Keratinocyte (primary cell): Measurements from ENCODE around the gene TBCD. TPM values are rescaled to one million over a fixed set of nuclear protein-coding genes. Genes with fewer than 3 reads are reported as not detected.

Source experiments
- DNase-seq: peaks from one replicate; pipeline ENCODE4 v3.0.0-alpha.2; 2011; ENCODE audit warnings: low read depth, missing footprints, low spot score
- FAIRE-seq: peaks from 2 replicates; lab custom pipeline; 2011; peaks lifted over from hg19 to GRCh38; lab: Jason Lieb, UNC
- H2AFZ ChIP-seq: 2 replicates; pipeline ENCODE4 v1.6.0; 2012; ENCODE audit warnings: low read length, control low read depth, inconsistent platforms; ENCODE audit not compliant: control insufficient read depth
- H3K27ac ChIP-seq: 2 replicates; pipeline ENCODE4 v1.5.1; 2011; ENCODE audit warnings: low read length; ENCODE audit not compliant: control insufficient read depth, insufficient read depth
- H3K27me3 ChIP-seq: 3 replicates; pipeline ENCODE4 v1.6.0; 2011; ENCODE audit warnings: low read length; ENCODE audit not compliant: control insufficient read depth, insufficient read depth; ENCODE audit errors: extremely low read depth
- H3K36me3 ChIP-seq, 2 experiments: 2 replicates in 1 of 2; 3 replicates in 1 of 2; pipeline ENCODE4 v1.5.1; 2011; ENCODE audit warnings: low read length in 2 of 2, mild to moderate bottlenecking in 1 of 2; ENCODE audit not compliant: control insufficient read depth in 2 of 2, insufficient read depth in 2 of 2; ENCODE audit errors: extremely low read depth in 1 of 2
- H3K4me1 ChIP-seq: 3 replicates; pipeline ENCODE4 v1.5.1; 2011; ENCODE audit warnings: low read length; ENCODE audit not compliant: control insufficient read depth, insufficient read depth; ENCODE audit errors: extremely low read depth
- H3K4me2 ChIP-seq: 3 replicates; pipeline ENCODE4 v1.6.0; 2011; ENCODE audit warnings: low read depth, low read length; ENCODE audit not compliant: control insufficient read depth, insufficient read depth; ENCODE audit errors: extremely low read depth
- H3K4me3 ChIP-seq, 3 experiments: fragments of 200-600 bp in 1 of 3; sonication (generic) in 1 of 3; 2 replicates in 2 of 3; 3 replicates in 1 of 3; pipeline ENCODE4 v1.5.1; 2011 to 2016; ENCODE audit warnings: low read length in 3 of 3, mild to moderate bottlenecking in 3 of 3, control low read depth in 2 of 3, inconsistent platforms in 1 of 3, low read depth in 1 of 3, mixed read lengths in 1 of 3, mixed run types in 1 of 3, moderate library complexity in 1 of 3; ENCODE audit not compliant: control insufficient read depth in 2 of 3, insufficient read depth in 2 of 3; ENCODE audit errors: extremely low read depth in 1 of 3
- H3K79me2 ChIP-seq: 2 replicates; pipeline ENCODE4 v1.6.0; 2012; ENCODE audit warnings: low read length; ENCODE audit not compliant: control insufficient read depth, insufficient read depth
- H3K9ac ChIP-seq: 3 replicates; pipeline ENCODE4 v1.6.0; 2011; ENCODE audit warnings: low read length; ENCODE audit not compliant: control insufficient read depth, insufficient read depth; ENCODE audit errors: extremely low read depth
- H3K9me1 ChIP-seq: 3 replicates; pipeline ENCODE4 v1.6.0; 2011; ENCODE audit warnings: low read length; ENCODE audit not compliant: control insufficient read depth, insufficient read depth; ENCODE audit errors: extremely low read depth
- H3K9me3 ChIP-seq: 2 replicates; pipeline ENCODE4 v1.5.1; 2012; ENCODE audit warnings: low read depth, low read length; ENCODE audit not compliant: control insufficient read depth
- H4K20me1 ChIP-seq: 3 replicates; pipeline ENCODE4 v1.6.0; 2011; ENCODE audit warnings: low read length; ENCODE audit not compliant: control insufficient read depth, insufficient read depth; ENCODE audit errors: extremely low read depth
- EZH2 ChIP-seq: IDR thresholded peaks from one replicate; pipeline ENCODE4 v1.6.1; 2012; ENCODE audit warnings: inconsistent platforms, mild to moderate bottlenecking, low read length, moderate library complexity
- dilution Hi-C: fragments of 300-500 bp; cut with MboI; formaldehyde crosslinking; loops from one replicate; pipeline ENCODE4 v1.7.0; 2020; ENCODE audit warnings: low sequenced_read_pairs; ENCODE audit not compliant: extremely low pct_ligation_motif_present
- polyA plus RNA-seq, 5 experiments: library from polyadenylated mRNA; depleted of rRNA in 3 of 5; stranded (reverse) in 3 of 5; stranded (forward) in 1 of 5; unstranded in 1 of 5; fragments of >200 nt; gene quantifications; 1 replicate in 1 of 5; 2 replicates in 3 of 5; 3 replicates in 1 of 5; pipeline versions ENCODE4 v1.2.1 to v1.2.3, GENCODE V29; 2011 to 2012; ENCODE audit warnings: missing spikeins in 2 of 5, low read depth in 1 of 5, low replicate concordance in 1 of 5
- TF ChIP-seq, protein P1 (sequence below), 3 experiments: IDR thresholded peaks in 1 of 3; conservative IDR thresholded peaks in 1 of 3; optimal IDR thresholded peaks in 1 of 3; 2 replicates in 2 of 3; 3 replicates in 1 of 3; pipeline versions ENCODE3 to v1.5.1; 2011; ENCODE audit warnings: low read length in 3 of 3, mild to moderate bottlenecking in 3 of 3, moderate library complexity in 2 of 3, control low read depth in 1 of 3, inconsistent platforms in 1 of 3; ENCODE audit not compliant: insufficient read depth in 2 of 3; ENCODE audit errors: extremely low read depth in 1 of 3

TBCD gene
- polyA plus RNA-seq, 1 donor (not counting 4 experiments of a cell fraction or from before 2014, with no cell fraction given): 36.2 TPM

DNA sequence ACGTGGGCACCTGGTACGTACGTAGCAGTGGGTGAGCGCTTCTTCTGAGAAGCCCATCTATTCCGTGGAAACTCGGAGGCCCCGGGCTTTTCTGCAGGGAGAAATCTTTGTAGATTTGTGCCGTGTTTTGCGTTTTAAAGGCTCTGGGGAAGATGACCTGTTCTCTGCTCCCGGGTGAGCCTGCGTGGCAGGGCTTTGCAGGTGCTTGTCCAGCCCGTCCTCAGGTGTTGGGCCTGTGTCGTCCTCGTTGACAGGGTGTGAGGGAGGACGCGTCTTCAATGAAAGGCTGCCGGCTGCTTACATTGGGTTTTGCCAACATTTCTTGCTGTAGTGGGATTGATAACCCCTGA is 175.4 kb downstream of the TBCD start:
- DNase-seq (no peak), FAIRE-seq (no peak)
- Histone ChIP-seq H3K27me3 (no peaks in the 10 kb centered on the region), H3K9me3 (no peaks in the 10 kb centered on the region), H4K20me1 (no peaks in the 10 kb centered on the region), H3K79me2 (no peaks in the 10 kb centered on the region), H3K9me1 (no peaks in the 10 kb centered on the region), H3K4me2 (no peak overlapping the region), H3K4me3 (no peak overlapping the region), H3K9ac (no peak overlapping the region), H3K36me3 (peaks cover 11 to 19% of the 10 kb centered on the region in 2 experiments), H3K4me1 (no peaks in the 10 kb centered on the region), H3K27ac (no peak overlapping the region), H2AFZ (no peak overlapping the region)
- TF ChIP-seq, protein P1, sequence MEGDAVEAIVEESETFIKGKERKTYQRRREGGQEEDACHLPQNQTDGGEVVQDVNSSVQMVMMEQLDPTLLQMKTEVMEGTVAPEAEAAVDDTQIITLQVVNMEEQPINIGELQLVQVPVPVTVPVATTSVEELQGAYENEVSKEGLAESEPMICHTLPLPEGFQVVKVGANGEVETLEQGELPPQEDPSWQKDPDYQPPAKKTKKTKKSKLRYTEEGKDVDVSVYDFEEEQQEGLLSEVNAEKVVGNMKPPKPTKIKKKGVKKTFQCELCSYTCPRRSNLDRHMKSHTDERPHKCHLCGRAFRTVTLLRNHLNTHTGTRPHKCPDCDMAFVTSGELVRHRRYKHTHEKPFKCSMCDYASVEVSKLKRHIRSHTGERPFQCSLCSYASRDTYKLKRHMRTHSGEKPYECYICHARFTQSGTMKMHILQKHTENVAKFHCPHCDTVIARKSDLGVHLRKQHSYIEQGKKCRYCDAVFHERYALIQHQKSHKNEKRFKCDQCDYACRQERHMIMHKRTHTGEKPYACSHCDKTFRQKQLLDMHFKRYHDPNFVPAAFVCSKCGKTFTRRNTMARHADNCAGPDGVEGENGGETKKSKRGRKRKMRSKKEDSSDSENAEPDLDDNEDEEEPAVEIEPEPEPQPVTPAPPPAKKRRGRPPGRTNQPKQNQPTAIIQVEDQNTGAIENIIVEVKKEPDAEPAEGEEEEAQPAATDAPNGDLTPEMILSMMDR (optimal IDR thresholded peaks at IDR 0.05 in 1 of 3, IDR thresholded peaks at IDR 0.05 in 1 of 3, conservative IDR thresholded peaks at IDR 0.05 in 1 of 3; ENCODE audit: extremely low read depth in 1 of 3, insufficient read depth in 2 of 3, low read length in 3 of 3): no peak
- TF ChIP-seq EZH2: no peak
- dilution Hi-C loops: no loop called here

DNA sequence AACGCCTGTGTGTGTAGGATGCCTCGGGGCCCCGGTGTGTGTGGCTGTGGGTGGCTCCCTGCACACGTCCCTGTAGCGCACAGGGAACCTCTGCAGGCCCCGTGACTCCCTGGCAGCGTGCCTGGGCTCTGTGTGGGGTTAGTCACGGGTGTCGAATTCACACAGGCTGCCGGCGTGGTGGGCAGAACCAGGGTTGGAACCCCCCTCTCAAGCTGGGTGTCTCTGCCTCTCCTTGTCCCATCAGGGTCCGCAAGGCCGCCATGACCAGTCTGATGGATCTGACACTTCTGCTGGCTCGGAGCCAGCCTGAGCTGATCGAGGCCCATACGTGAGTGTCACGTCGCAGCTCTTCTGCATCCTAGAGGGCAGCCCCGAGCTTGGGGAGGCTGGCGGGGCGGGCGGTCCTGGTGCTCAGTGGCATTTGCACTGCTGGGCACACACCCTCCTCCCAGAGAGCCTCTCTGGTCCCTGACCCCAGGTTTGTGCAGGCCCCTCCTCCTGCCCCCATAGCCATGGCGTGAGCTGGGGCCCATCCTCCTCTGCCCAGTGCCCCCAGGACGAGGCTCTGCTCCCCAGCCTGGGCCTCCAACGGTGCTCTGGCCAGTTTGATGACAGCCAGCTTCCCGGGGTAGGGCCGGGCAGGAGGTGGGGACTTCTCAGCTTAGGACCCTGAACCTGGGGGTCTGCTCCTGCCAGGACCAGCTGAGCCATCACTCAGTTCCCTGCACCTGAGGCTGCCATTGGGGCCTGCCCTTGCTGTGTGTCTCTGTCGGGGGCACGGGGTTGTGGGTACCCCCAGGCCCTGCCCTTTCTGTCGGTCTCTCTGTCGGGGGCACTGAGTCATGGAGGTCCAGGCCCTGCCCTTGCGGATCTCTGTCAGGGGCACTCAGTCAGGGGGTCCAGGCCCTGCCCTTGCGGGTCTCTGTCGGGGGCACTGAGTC is 176.1 kb downstream of the TBCD start:
- H3K4me2 ChIP-seq: no peak overlapping the region
- no peaks in the 10 kb centered on the region for H3K4me1 ChIP-seq
- FAIRE-seq (no peak), DNase-seq (no peak)
- dilution Hi-C loops: no loop called here
- H3K27ac ChIP-seq: no peak overlapping the region
- H3K9me3 ChIP-seq: no peaks in the 10 kb centered on the region
- H3K4me3 ChIP-seq: no peak overlapping the region
- H2AFZ ChIP-seq: no peak overlapping the region
- H3K27me3 ChIP-seq: no peaks in the 10 kb centered on the region
- H4K20me1 ChIP-seq: no peaks in the 10 kb centered on the region
- no peaks in the 10 kb centered on the region for H3K79me2 ChIP-seq
- no peak overlapping the region for H3K9ac ChIP-seq
- H3K36me3 ChIP-seq: peaks cover 16 to 19% of the 10 kb centered on the region in 2 experiments
- H3K9me1 ChIP-seq: no peaks in the 10 kb centered on the region
- no peak for TF ChIP-seq EZH2
- TF ChIP-seq, protein P1 (optimal IDR thresholded peaks at IDR 0.05 in 1 of 3, IDR thresholded peaks at IDR 0.05 in 1 of 3, conservative IDR thresholded peaks at IDR 0.05 in 1 of 3; ENCODE audit: extremely low read depth in 1 of 3, insufficient read depth in 2 of 3, low read length in 3 of 3): no peak
